Lung (tissue), 12 donors: Measurements from ENCODE around the gene FAM110D. TPM values are rescaled to one million over a fixed set of nuclear protein-coding genes. Genes with fewer than 3 reads are reported as not detected.

Experiments
- ATAC-seq: fragments of 200-7000 bp; cut with Tn5 transposase; one replicate; pipeline ENCODE4 v1.9.1; 2020; ENCODE audit warnings: moderate number of reproducible peaks; ENCODE audit not compliant: insufficient read depth, low FRiP score
- DNase-seq, 3 donors: peaks; one replicate each; pipeline ENCODE4 v3.0.0-alpha.2; 2013 to 2017
- H3K27ac ChIP-seq, 2 donors: one replicate each; pipeline ENCODE4 v1.5.1; 2013; ENCODE audit warnings: mild to moderate bottlenecking in 2 of 2, moderate library complexity in 2 of 2, control low read depth in 1 of 2, inconsistent platforms in 1 of 2, low read depth in 1 of 2, low read length in 1 of 2
- H3K27me3 ChIP-seq, 3 donors: one replicate each; pipeline ENCODE4 v1.5.1; 2013; ENCODE audit warnings: low read length in 2 of 3; ENCODE audit not compliant: control insufficient read depth in 3 of 3, insufficient read depth in 3 of 3
- H3K36me3 ChIP-seq, 4 donors: one replicate each; pipeline ENCODE4 v1.5.1; 2013; ENCODE audit warnings: low read length in 4 of 4, mild to moderate bottlenecking in 1 of 4, moderate library complexity in 1 of 4; ENCODE audit not compliant: control insufficient read depth in 4 of 4, insufficient read depth in 4 of 4
- H3K4me1 ChIP-seq, 5 donors: one replicate each; pipeline ENCODE4 v1.5.1; 2013; ENCODE audit warnings: low read length in 5 of 5, mild to moderate bottlenecking in 2 of 5, moderate library complexity in 1 of 5; ENCODE audit not compliant: control insufficient read depth in 5 of 5, insufficient read depth in 5 of 5
- H3K4me3 ChIP-seq: one replicate; pipeline ENCODE4 v1.5.1; 2013; ENCODE audit warnings: mild to moderate bottlenecking, control low read depth, moderate library complexity
- H3K9ac ChIP-seq, 2 donors: one replicate each; pipeline ENCODE4 v1.5.1; 2013; ENCODE audit warnings: low read length in 2 of 2, control low read depth in 1 of 2; ENCODE audit not compliant: insufficient read depth in 1 of 2
- H3K9me3 ChIP-seq, 4 donors: one replicate each; pipeline ENCODE4 v1.5.1; 2013; ENCODE audit warnings: low read length in 3 of 4, mild to moderate bottlenecking in 1 of 4, moderate library complexity in 1 of 4; ENCODE audit not compliant: control insufficient read depth in 4 of 4, insufficient read depth in 3 of 4
- CTCF ChIP-seq: IDR thresholded peaks from 2 replicates; pipeline ENCODE4 v1.5.1; 2012; ENCODE audit warnings: mild to moderate bottlenecking; ENCODE audit errors: control extremely low read depth, extremely low read depth
- WGBS, 2 donors: extraction: QIAGEN DNeasy Blood & Tissue Kit; methylation state at CpG; one replicate each; pipeline ENCODE4 v1.1.7; 2013; 5-methylcytosine and 5-hydroxymethylcytosine counted together
- polyA plus RNA-seq, 2 donors: library from polyadenylated mRNA; stranded (reverse); fragments of 200-250 nt; gene quantifications; one replicate each; pipeline ENCODE4 v1.2.1, GENCODE V29; 2013
- total RNA-seq, 2 donors: library from RNA; depleted of rRNA in 1 of 2; stranded (reverse); fragments of >200 nt in 1 of 2; gene quantifications; one replicate each; pipeline ENCODE4 v1.2.1, GENCODE V29; 2014 to 2021
- donor health status: control.
- donor health status: control.
- donor health status: Bipolar disorder and iron deficiency.
- donor health status: healthy.
- donor health status: DM: yes; HTN: yes; CAD: no.

Gene FAM110D
- total and polyA plus RNA-seq, 4 donors, result 1.1 to 3.4 (median 3.1) TPM

- H3K4me1 ChIP-seq, result peaks cover 0 to 6% (median 6%) of the 10 kb centered on the region in 5 donors
- no peaks in the 10 kb centered on the region for H3K27me3 ChIP-seq
- no peak overlapping the region for H3K27ac ChIP-seq
- ATAC-seq (no peak), DNase-seq (no peak)
- no peak for TF ChIP-seq CTCF
- H3K9me3 ChIP-seq, result no peaks in the 10 kb centered on the region
- H3K4me3 ChIP-seq, result no peak overlapping the region
- no peaks in the 10 kb centered on the region for H3K36me3 ChIP-seq
- H3K9ac ChIP-seq, result no peak overlapping the region
- 31 to 69% methylated on average over 1 of the region's 1 CpG for WGBS, 2 donors
Observed at GRCh38 chr1:26130695-26131094, 28.2 kb upstream of the FAM110D start.

GRCh38 chr1:26132128-26132833 is 26.6 kb upstream of the FAM110D start:
- no peak for ATAC-seq
- DNase-seq, result no peak
- no peaks in the 10 kb centered on the region for H3K27me3 ChIP-seq
- TF ChIP-seq CTCF, result no peak
- no peaks in the 10 kb centered on the region for H3K36me3 ChIP-seq
- H3K9me3 ChIP-seq, result no peaks in the 10 kb centered on the region
- no peak overlapping the region for H3K27ac ChIP-seq
- no peak overlapping the region for H3K9ac ChIP-seq
- 82 to 84% methylated on average over 5 of the region's 5 CpGs for WGBS, 2 donors
- peaks cover 0 to 6% (median 1%) of the 10 kb centered on the region in 5 donors for H3K4me1 ChIP-seq
- no peak overlapping the region for H3K4me3 ChIP-seq

- Histone ChIP-seq H3K36me3 (no peaks in the 10 kb centered on the region), H3K27me3 (no peaks in the 10 kb centered on the region), H3K9ac (no peak overlapping the region), H3K27ac (no peak overlapping the region), H3K9me3 (no peaks in the 10 kb centered on the region), H3K4me1 (peaks cover 0 to 3% (median 0%) of the 10 kb centered on the region in 5 donors), H3K4me3 (no peak overlapping the region)
- ATAC-seq (no peak), DNase-seq (no peak)
- WGBS, 2 donors, result 97 to 100% methylated on average over 2 of the region's 2 CpGs
- TF ChIP-seq CTCF, result no peak
Observed at GRCh38 chr1:26132834-26133167, 26.1 kb upstream of the FAM110D start.

- H3K36me3 ChIP-seq, result no peaks in the 10 kb centered on the region
- no peak overlapping the region for H3K27ac ChIP-seq
- no peak overlapping the region for H3K4me3 ChIP-seq
- no peak for TF ChIP-seq CTCF
- WGBS, 2 donors, result 97% methylated on average over 3 of the region's 3 CpGs
- ATAC-seq (no peak), DNase-seq (no peak)
- no peaks in the 10 kb centered on the region for H3K27me3 ChIP-seq
- no peaks in the 10 kb centered on the region for H3K9me3 ChIP-seq
- no peak overlapping the region for H3K9ac ChIP-seq
- peaks cover 0 to 3% (median 0%) of the 10 kb centered on the region in 5 donors for H3K4me1 ChIP-seq
Observed at GRCh38 chr1:26134466-26134865, 24.4 kb upstream of the FAM110D start.
